GM19438 (cell line): Measurements from ENCODE around the gene KLHDC8B.
"Not testable (repeated sequence)": the region's sequence is repeated elsewhere in the genome, so short reads cannot be mapped to it uniquely, and the experiment has no call there.

ENCODE experiments used
- ATAC-seq: cut with Tn5 transposase; IDR thresholded peaks from one replicate; pipeline ENCODE4 v1.9.1; 2021; ENCODE audit warnings: low read depth; ENCODE audit not compliant: unreplicated experiment

KLHDC8B gene

GRCh38 chr3:49181351-49181750 is 10.0 kb downstream of the KLHDC8B start:
- no peak for ATAC-seq

- ATAC-seq = no peak
Observed at GRCh38 chr3:49182682-49183081, 11.3 kb downstream of the KLHDC8B start.

- ATAC-seq = no peak
Observed at GRCh38 chr3:49183873-49184272, 12.5 kb downstream of the KLHDC8B start.

- ATAC-seq = no peak
Observed at GRCh38 chr3:49191741-49192140, 20.3 kb downstream of the KLHDC8B start.

GRCh38 chr3:49198161-49198560 is 26.8 kb downstream of the KLHDC8B start:
- no peak for ATAC-seq

- no peak for ATAC-seq
Observed at GRCh38 chr3:49198611-49199230, 27.3 kb downstream of the KLHDC8B start.

GRCh38 chr3:49199239-49199899 is 28.0 kb downstream of the KLHDC8B start:
- no peak for ATAC-seq

GRCh38 chr3:49199900-49200281 is 28.5 kb downstream of the KLHDC8B start:
- ATAC-seq = no peak

- ATAC-seq = no peak
Observed at GRCh38 chr3:49213541-49213943, 42.1 kb downstream of the KLHDC8B start.

- no peak for ATAC-seq
Observed at GRCh38 chr3:49213998-49214397, 42.6 kb downstream of the KLHDC8B start.

- ATAC-seq = not testable (repeated sequence)
Observed at GRCh38 chr3:49216687-49217086, 45.3 kb downstream of the KLHDC8B start.

- ATAC-seq = not testable (repeated sequence)
Observed at GRCh38 chr3:49217108-49217507, 45.7 kb downstream of the KLHDC8B start.

- no peak for ATAC-seq
Observed at GRCh38 chr3:49217688-49218470, 46.5 kb downstream of the KLHDC8B start.

GRCh38 chr3:49218471-49218989 is 47.1 kb downstream of the KLHDC8B start:
- ATAC-seq = not testable (repeated sequence)

- ATAC-seq = no peak
Observed at GRCh38 chr3:49219132-49219531, 47.7 kb downstream of the KLHDC8B start.

- ATAC-seq = not testable (repeated sequence)
Observed at GRCh38 chr3:49220985-49221563, 49.7 kb downstream of the KLHDC8B start.

- no peak for ATAC-seq
Observed at GRCh38 chr3:49222002-49222401, 50.6 kb downstream of the KLHDC8B start.
